NAMALWA (cell line): ENCODE data around the gene CNPY4.

Experiments
- DNase-seq: peaks from one replicate; pipeline ENCODE4 v3.0.0-alpha.2; 2015; ENCODE audit warnings: low spot score

The CNPY4 gene

DNA sequence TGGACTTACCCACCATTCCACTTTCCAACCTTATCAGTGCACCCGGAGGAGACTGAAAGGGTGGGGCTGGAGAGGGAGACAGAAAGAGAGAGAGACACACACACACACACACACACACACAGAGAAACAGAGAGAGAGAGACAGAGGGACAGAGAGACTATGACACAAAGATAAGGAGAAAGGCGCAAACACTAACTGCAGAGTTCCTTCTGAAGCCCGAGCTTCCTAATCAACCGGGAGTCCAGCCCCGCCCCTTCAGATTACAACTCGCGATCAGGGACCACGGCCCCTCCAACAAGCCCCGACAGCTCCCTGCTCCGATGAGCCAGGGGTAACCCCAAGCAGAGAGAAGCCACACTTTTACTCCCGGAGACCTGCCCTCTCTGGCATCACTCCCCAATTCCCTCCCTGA, 48.5 kb downstream of the CNPY4 start:
- no peak for DNase-seq

DNA sequence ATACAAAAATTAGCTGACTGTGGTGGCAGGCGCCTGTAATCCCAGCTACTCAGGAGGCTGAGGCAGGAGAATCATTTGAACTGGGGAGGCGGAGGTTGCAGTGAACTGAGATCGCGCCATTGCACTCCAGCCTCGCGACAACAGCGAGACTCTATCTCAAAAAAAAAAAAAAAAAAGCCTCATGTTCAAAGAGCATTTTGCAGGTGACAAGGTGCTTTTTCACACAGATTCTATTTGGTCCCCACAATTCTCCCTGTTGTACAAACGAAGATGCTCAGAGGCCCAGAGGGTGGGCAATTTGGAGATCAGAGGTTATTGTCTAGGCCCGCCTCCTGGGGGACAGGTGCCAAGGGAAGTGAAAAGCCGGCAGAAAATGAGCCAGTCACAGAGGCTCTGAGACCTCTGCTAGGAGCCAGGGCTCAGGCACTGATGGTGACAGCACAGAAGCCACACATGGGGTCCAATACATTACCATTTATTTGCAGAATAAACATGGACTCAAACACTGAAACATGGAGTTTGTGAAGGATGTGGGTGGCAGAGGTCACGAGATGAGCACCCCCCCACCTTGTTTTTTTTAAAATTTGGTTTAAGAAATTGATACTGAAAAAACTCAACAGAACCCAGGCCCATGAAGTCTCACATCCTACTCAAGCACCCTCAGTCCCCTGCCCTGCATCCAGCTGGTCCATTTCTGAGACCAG, 49.9 kb downstream of the CNPY4 start:
- peak; percentile 51 for DNase-seq

DNA sequence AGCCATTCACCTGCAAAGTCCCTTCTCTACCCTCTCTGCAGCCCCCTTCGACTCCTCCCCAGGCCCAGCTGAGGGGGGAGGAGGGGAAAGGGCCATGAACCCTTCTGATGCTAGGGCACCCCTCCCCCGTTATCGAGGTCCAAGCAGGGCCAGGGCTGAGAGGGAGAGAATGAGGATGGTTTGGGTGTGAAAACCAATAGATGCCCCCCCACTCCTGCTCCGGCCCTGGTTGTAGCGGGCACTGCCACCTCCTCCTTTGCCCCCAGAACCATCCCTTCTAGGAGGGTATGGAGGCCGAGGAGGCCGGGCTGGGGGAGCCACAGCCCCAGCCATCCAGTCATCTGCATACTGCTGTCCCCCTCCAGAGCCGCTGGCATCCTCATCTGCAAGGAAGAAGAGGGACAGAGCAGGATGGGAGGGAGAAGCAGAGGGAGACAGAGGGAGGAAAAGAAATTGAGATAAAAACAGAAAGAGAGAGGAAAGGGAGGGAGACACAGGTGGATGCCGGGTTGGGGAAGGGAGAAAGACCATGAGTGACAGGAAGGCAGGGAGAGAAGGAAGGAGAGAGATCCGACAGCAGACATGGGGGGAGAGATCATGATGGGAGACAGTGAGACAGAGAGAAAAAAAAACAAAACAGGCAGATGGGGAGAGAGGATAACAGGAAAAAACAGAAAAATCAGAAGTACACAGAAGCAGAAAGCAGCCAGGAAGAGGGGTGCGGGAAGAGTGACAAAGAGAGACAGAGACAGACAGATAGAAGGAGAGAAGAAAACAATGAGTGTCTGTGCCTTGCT, 50.9 kb downstream of the CNPY4 start:
- DNase-seq, result no peak

DNA sequence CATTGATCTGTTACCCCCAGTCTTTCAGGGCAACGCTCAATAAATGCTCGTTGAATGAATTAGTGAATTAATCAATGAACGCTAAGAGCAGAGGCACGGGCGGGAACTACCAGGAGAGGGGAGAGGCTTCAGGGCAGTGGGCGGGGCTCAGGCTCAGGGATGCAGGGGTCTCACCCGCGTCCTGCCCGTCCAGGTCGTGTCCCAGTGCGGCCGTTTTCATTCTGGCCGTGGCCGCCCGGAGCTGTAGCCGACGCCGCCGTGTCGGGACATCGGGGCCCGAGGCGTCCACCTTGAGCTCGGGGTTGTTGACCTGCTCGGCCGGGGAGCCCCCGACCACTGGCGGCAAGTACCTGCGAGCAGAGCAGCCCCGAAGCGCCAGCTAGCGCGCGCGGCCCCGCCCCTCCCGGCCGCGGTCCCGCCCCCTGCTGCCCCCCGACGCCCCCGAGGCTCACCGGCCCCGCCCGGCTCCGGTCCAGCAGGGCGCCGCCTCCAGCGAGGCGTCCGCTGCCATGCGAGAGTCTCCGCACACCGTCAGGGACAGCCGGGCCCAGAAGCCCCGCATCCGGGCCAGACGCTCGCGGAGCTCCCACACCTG, 51.8 kb downstream of the CNPY4 start:
- no peak for DNase-seq

DNA sequence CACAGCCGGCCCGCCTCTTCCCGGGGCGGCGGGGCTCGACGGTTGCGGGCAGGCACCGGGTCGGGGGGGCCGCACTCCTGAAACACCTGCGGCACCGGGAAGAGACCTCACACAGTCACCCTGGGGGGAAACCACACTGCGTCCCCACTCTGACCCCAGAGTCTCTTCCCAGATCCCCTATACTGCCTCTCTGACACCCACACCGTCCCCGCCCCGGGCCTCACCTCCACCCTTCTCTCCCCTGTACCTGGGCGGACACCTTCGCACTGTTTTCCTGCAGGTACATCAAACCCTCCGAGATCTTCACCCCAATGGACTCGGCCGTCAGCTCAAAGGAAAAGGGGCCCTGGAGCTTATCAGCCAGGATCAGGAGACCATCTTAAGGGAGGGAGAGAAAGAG, 52.4 kb downstream of the CNPY4 start:
- no peak for DNase-seq

DNA sequence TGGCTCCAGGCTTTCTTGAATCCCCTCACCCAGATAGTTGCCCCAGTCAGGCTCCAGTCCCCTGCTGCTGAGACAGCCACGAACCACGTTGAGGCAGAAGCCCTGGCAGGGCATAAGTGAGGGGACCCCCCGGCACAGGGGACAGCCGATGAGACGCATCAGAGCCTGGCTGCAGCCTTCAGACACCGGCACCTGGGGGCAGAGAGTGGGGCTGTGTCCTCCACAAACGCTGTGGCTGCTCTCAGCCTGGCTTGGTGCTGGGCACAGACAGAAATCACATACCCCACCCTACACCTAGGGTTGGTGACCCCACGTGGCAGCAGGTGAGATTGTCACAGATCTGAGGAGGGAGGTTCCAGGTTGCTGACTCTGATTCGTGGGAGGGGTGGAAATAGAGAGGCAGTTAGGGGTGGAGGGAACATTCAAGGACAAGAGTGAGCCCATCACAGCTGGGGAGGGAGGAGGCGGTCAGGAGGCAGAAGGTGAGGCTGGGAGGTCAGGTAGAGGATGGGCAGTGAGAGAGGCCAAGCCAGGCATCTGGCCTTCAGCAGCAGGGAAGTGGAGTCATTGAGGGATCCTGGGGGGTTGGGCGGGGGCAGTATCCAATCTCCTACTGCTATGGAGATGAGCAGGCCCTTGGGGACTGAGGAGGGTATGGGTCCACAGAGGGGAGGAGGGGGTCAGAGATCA, 54.5 kb downstream of the CNPY4 start:
- DNase-seq, result no peak

DNA sequence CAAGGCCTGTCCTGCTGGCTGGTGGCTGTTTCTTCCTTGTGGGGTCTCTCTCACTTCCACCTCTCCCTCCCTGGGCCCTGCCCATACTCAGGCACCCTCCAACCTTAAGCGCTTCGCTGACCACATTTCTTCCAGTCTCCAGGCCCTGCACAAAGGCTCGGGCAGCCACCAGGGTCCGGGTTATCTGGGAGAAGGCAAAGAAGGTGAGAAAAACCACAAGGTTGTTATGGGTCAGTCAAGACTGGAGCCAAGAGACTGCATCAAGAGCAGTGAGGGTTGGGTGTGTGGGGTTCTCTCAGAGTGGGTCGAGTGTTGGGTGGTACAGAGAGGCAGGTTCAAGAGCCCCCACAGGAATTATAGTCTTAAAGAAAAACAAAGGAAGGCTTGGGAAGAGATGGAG, 55.1 kb downstream of the CNPY4 start:
- no peak for DNase-seq
